Skeletal muscle tissue (tissue), 4 donors: Measurements from ENCODE around the gene LAMB1. TPM values are rescaled to one million over a fixed set of nuclear protein-coding genes. Genes with fewer than 3 reads are reported as not detected.
"Not testable (repeated sequence)": the region's sequence is repeated elsewhere in the genome, so short reads cannot be mapped to it uniquely, and the experiment has no call there.

ENCODE experiments used
- H3K27ac ChIP-seq: one replicate; pipeline ENCODE4 v1.7.0; 2013; ENCODE audit warnings: mild to moderate bottlenecking, low read depth, low read length, inconsistent platforms
- H3K27me3 ChIP-seq, 3 donors: one replicate each; pipeline ENCODE4 v1.7.0; 2013; ENCODE audit warnings: low read length in 3 of 3; ENCODE audit not compliant: control insufficient read depth in 3 of 3, insufficient read depth in 3 of 3
- H3K36me3 ChIP-seq, 3 donors: one replicate each; pipeline ENCODE4 v1.7.0; 2013; ENCODE audit warnings: low read length in 3 of 3; ENCODE audit not compliant: control insufficient read depth in 3 of 3, insufficient read depth in 3 of 3
- H3K4me1 ChIP-seq, 3 donors: one replicate each; pipeline ENCODE4 v1.7.0; 2013; ENCODE audit warnings: low read length in 3 of 3, mild to moderate bottlenecking in 3 of 3; ENCODE audit not compliant: control insufficient read depth in 3 of 3, insufficient read depth in 3 of 3
- H3K4me3 ChIP-seq, 3 donors: one replicate each; pipeline ENCODE4 v1.7.0; 2013; ENCODE audit warnings: low read length in 3 of 3
- H3K9ac ChIP-seq, 3 donors: one replicate each; pipeline ENCODE4 v1.7.0; 2013; ENCODE audit warnings: low read length in 3 of 3, mild to moderate bottlenecking in 3 of 3, moderate library complexity in 2 of 3, low read depth in 1 of 3
- H3K9me3 ChIP-seq, 3 donors: one replicate each; pipeline ENCODE4 v1.7.0; 2013; ENCODE audit warnings: low read length in 3 of 3; ENCODE audit not compliant: control insufficient read depth in 3 of 3
- total RNA-seq: library from RNA; depleted of rRNA; stranded (reverse); fragments of >200 nt; gene quantifications from one replicate; pipeline ENCODE4 v1.2.3, GENCODE V29; 2014
- donor health status: Osteomylitis.

LAMB1 gene
- total RNA-seq, 1 donor from 2014 or later = 195 TPM

- H3K36me3 ChIP-seq = no peaks in the 10 kb centered on the region
- no peak overlapping the region for H3K9ac ChIP-seq
- no peaks in the 10 kb centered on the region for H3K4me1 ChIP-seq
- no peaks in the 10 kb centered on the region for H3K27me3 ChIP-seq
- no peak overlapping the region for H3K27ac ChIP-seq
- H3K9me3 ChIP-seq = no peaks in the 10 kb centered on the region
- no peak overlapping the region for H3K4me3 ChIP-seq
Measured at GRCh38 chr7:108037140-108037539, 34.2 kb upstream of the LAMB1 start.

- Histone ChIP-seq H3K9me3 (no peaks in the 10 kb centered on the region), H3K4me1 (no peaks in the 10 kb centered on the region), H3K9ac (no peak overlapping the region), H3K4me3 (no peak overlapping the region), H3K27ac (no peak overlapping the region), H3K27me3 (no peaks in the 10 kb centered on the region), H3K36me3 (no peaks in the 10 kb centered on the region)
Measured at GRCh38 chr7:108034586-108034985, 31.6 kb upstream of the LAMB1 start.

- Histone ChIP-seq H3K27me3 (no peaks in the 10 kb centered on the region), H3K36me3 (no peaks in the 10 kb centered on the region), H3K4me3 (no peak overlapping the region), H3K9me3 (no peaks in the 10 kb centered on the region), H3K9ac (no peak overlapping the region), H3K27ac (no peak overlapping the region), H3K4me1 (no peaks in the 10 kb centered on the region)
Measured at GRCh38 chr7:108033776-108034497, 31.0 kb upstream of the LAMB1 start.

- not testable (repeated sequence) for H3K4me3 ChIP-seq, H3K36me3 ChIP-seq, H3K27me3 ChIP-seq, H3K9me3 ChIP-seq, H3K9ac ChIP-seq, H3K27ac ChIP-seq, H3K4me1 ChIP-seq
Measured at GRCh38 chr7:108033309-108033708, 30.3 kb upstream of the LAMB1 start.

GRCh38 chr7:108030516-108030915 is 27.6 kb upstream of the LAMB1 start:
- Histone ChIP-seq H3K4me1 (no peaks in the 10 kb centered on the region), H3K27ac (no peak overlapping the region), H3K9ac (no peak overlapping the region), H3K36me3 (no peaks in the 10 kb centered on the region), H3K27me3 (no peaks in the 10 kb centered on the region), H3K4me3 (no peak overlapping the region), H3K9me3 (no peaks in the 10 kb centered on the region)

- Histone ChIP-seq H3K4me3 (no peak overlapping the region), H3K27ac (no peak overlapping the region), H3K9ac (no peak overlapping the region), H3K9me3 (no peaks in the 10 kb centered on the region), H3K4me1 (no peaks in the 10 kb centered on the region), H3K27me3 (no peaks in the 10 kb centered on the region), H3K36me3 (no peaks in the 10 kb centered on the region)
Measured at GRCh38 chr7:108029034-108029433, 26.1 kb upstream of the LAMB1 start.

- H3K36me3 ChIP-seq = no peaks in the 10 kb centered on the region
- H3K27me3 ChIP-seq = no peaks in the 10 kb centered on the region
- no peaks in the 10 kb centered on the region for H3K9me3 ChIP-seq
- H3K9ac ChIP-seq = no peak overlapping the region
- no peak overlapping the region for H3K27ac ChIP-seq
- H3K4me3 ChIP-seq = no peak overlapping the region
- no peaks in the 10 kb centered on the region for H3K4me1 ChIP-seq
Measured at GRCh38 chr7:108028111-108028510, 25.1 kb upstream of the LAMB1 start.

GRCh38 chr7:108027239-108027638 is 24.3 kb upstream of the LAMB1 start:
- Histone ChIP-seq H3K4me1 (no peaks in the 10 kb centered on the region), H3K27me3 (no peaks in the 10 kb centered on the region), H3K36me3 (no peaks in the 10 kb centered on the region), H3K4me3 (no peak overlapping the region), H3K9ac (no peak overlapping the region), H3K27ac (no peak overlapping the region), H3K9me3 (no peaks in the 10 kb centered on the region)

- no peak overlapping the region for H3K4me3 ChIP-seq
- no peaks in the 10 kb centered on the region for H3K27me3 ChIP-seq
- no peak overlapping the region for H3K27ac ChIP-seq
- H3K36me3 ChIP-seq = no peaks in the 10 kb centered on the region
- no peaks in the 10 kb centered on the region for H3K4me1 ChIP-seq
- H3K9ac ChIP-seq = no peak overlapping the region
- H3K9me3 ChIP-seq = no peaks in the 10 kb centered on the region
Measured at GRCh38 chr7:108026647-108027046, 23.7 kb upstream of the LAMB1 start.

GRCh38 chr7:108026116-108026515 is 23.2 kb upstream of the LAMB1 start:
- no peak overlapping the region for H3K9ac ChIP-seq
- no peaks in the 10 kb centered on the region for H3K36me3 ChIP-seq
- no peak overlapping the region for H3K4me3 ChIP-seq
- H3K27ac ChIP-seq = no peak overlapping the region
- no peaks in the 10 kb centered on the region for H3K27me3 ChIP-seq
- H3K4me1 ChIP-seq = no peaks in the 10 kb centered on the region
- no peaks in the 10 kb centered on the region for H3K9me3 ChIP-seq
